ENCODE results near the gene OLFM4. TPM values are rescaled to one million over a fixed set of nuclear protein-coding genes. Genes with fewer than 3 reads are reported as not detected.

Gene OLFM4
- polyA plus RNA-seq, 1 experiment = 4.5 TPM

DNA sequence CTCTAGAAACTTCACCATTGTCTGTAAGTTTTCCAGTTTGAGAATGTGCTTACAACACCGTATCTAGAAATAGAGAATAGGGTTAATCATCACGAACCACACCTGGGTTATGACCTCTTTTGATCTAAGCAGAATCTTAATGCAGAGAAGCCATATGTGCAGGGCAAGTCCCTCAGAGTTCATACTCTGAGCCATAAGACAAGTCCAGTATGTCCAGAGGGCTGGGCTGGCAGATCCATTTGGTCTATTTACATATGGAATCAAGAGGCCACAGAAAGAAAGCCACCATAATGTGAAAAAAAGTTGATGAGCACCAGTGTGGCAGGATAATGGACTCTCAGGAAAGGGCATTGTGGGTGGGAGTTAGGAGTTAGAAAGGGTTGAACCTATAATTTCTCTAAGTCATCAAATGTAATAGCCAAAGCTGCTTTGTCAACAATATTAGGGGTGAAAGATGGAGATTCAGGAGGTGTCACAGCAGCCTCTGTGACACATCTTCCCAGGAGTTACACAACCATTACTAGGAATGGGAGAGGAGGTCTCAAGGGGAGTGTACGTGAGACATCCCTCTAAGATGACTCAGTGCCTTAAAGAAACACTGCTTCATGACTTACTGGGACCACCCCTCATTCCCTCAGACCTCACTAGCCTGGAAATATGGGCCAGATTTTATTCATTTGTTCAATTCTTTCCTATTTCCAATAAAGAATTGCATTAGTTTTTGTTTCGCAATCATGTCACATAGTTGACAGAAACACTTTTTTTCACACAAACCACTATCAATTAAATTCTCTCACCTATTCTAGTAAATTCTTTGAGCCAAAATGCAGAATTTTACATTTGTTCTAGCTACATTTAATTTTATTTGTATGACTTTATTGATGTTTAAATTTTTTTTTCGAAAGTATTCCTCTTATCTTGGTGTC lies 30.4 kb upstream of the OLFM4 start:
- ChIA-PET CTCF (no interaction called here), POLR2A (no interaction called here)
- Histone ChIP-seq H3K36me3 (ENCODE audit: control insufficient read depth, insufficient read depth, low read length) (no peaks in the 10 kb centered on the region), H3K4me3 (ENCODE audit: low read depth, low read length) (no peak overlapping the region), H3K27me3 (ENCODE audit: control insufficient read depth, insufficient read depth, low read length) (no peaks in the 10 kb centered on the region)
- no peak for DNase-seq (ENCODE audit: low read depth)
- TF ChIP-seq CTCF (IDR thresholded peaks at IDR 0.05; ENCODE audit: insufficient read depth, low read depth, low read length) = no peak

- ChIA-PET CTCF (no interaction called here), POLR2A (no interaction called here)
- H3K27me3 ChIP-seq (ENCODE audit: control insufficient read depth, insufficient read depth, low read length) = no peaks in the 10 kb centered on the region
- H3K36me3 ChIP-seq (ENCODE audit: control insufficient read depth, insufficient read depth, low read length) = no peaks in the 10 kb centered on the region
- no peak for TF ChIP-seq CTCF (IDR thresholded peaks at IDR 0.05; ENCODE audit: insufficient read depth, low read depth, low read length)
- H3K4me3 ChIP-seq (ENCODE audit: low read depth, low read length) = no peak overlapping the region
- DNase-seq (ENCODE audit: low read depth) = no peak
Measured at GRCh38 chr13:52999093-52999696, 29.4 kb upstream of the OLFM4 start.

DNA sequence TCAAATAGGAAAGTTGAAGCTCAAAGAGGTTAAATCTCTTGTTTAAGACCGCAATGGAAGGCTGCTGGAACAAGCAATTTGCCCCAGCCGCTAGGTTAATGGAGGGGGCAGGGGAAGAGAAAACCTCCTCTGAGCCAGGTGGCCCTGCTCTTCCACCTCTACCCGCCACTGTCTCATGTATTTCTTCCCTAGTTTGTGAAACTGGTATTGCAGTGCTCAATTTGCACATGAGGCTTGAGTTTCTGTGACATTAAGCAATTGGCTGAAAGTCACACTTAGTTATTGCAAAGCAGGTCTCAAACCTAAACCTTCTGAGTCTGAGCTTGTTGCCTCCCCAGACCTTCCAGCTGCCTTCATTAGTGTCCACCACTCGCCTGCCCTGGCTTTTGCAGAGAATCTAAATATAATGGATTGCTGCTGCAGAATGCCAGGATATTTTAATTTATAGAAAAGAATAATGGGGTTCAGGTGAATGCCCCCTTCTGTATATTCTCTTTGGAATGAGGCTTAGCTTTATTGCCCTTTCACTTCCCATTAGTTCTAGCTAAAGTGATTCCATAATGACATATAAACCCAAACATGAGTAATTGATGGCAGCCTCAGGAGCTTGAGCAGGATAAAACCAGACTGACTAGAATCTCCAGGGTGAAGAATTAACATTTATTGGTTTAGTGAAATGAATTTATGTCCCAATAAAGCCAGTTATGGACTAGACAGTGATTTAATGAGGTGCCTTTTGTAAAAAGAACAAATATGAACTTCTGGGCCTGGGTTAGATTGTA lies 27.0 kb upstream of the OLFM4 start:
- no peak for DNase-seq (ENCODE audit: low read depth)
- no peaks in the 10 kb centered on the region for H3K36me3 ChIP-seq (ENCODE audit: control insufficient read depth, insufficient read depth, low read length)
- H3K27me3 ChIP-seq (ENCODE audit: control insufficient read depth, insufficient read depth, low read length) = no peaks in the 10 kb centered on the region
- ChIA-PET CTCF (no interaction called here), POLR2A (no interaction called here)
- TF ChIP-seq CTCF (IDR thresholded peaks at IDR 0.05; ENCODE audit: insufficient read depth, low read depth, low read length) = no peak
- H3K4me3 ChIP-seq (ENCODE audit: low read depth, low read length) = no peak overlapping the region

- no peak for TF ChIP-seq CTCF (IDR thresholded peaks at IDR 0.05; ENCODE audit: insufficient read depth, low read depth, low read length)
- Histone ChIP-seq H3K27me3 (ENCODE audit: control insufficient read depth, insufficient read depth, low read length) (no peaks in the 10 kb centered on the region), H3K36me3 (ENCODE audit: control insufficient read depth, insufficient read depth, low read length) (no peaks in the 10 kb centered on the region), H3K4me3 (ENCODE audit: low read depth, low read length) (no peak overlapping the region)
- ChIA-PET CTCF (interaction anchor here (1.8 kb wide), 1 partner anchor 12 kb away, joined by 7 read pairs; no protein-coding TSS in a partner anchor), POLR2A (no interaction called here)
- no peak for DNase-seq (ENCODE audit: low read depth)
Measured at GRCh38 chr13:53004573-53004972, 24.0 kb upstream of the OLFM4 start.

DNA sequence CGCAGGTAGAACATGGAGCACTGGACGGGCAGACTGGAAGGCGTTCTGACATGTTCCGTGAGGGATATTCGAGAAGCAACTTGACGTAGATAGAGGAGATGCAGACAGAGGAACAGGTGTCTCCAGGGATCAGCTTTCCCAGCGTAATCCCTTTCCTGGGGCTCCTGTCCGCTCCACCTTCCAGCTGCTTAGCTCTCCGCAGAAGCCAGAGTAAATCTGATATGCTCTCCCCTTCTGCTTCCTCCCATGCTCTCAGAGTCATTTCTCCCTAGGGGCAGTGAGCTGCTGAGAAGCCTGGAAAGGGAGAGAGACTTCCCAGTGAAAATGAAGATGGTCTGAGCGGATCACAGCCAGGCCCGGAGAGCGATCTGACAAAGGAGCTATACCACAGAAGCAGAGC lies 23.0 kb upstream of the OLFM4 start:
- H3K4me3 ChIP-seq (ENCODE audit: low read depth, low read length) = no peak overlapping the region
- H3K27me3 ChIP-seq (ENCODE audit: control insufficient read depth, insufficient read depth, low read length) = no peaks in the 10 kb centered on the region
- POLR2A ChIA-PET = no interaction called here
- DNase-seq (ENCODE audit: low read depth) = no peak
- CTCF ChIA-PET = interaction anchor here (1.0 to 1.8 kb wide), 2 partner anchors 11 kb away, joined by 3 to 7 read pairs; no protein-coding TSS in a partner anchor
- TF ChIP-seq CTCF (IDR thresholded peaks at IDR 0.05; ENCODE audit: insufficient read depth, low read depth, low read length) = no peak
- no peaks in the 10 kb centered on the region for H3K36me3 ChIP-seq (ENCODE audit: control insufficient read depth, insufficient read depth, low read length)
